ENCODE results near the gene GPR35.

GPR35 gene

DNA sequence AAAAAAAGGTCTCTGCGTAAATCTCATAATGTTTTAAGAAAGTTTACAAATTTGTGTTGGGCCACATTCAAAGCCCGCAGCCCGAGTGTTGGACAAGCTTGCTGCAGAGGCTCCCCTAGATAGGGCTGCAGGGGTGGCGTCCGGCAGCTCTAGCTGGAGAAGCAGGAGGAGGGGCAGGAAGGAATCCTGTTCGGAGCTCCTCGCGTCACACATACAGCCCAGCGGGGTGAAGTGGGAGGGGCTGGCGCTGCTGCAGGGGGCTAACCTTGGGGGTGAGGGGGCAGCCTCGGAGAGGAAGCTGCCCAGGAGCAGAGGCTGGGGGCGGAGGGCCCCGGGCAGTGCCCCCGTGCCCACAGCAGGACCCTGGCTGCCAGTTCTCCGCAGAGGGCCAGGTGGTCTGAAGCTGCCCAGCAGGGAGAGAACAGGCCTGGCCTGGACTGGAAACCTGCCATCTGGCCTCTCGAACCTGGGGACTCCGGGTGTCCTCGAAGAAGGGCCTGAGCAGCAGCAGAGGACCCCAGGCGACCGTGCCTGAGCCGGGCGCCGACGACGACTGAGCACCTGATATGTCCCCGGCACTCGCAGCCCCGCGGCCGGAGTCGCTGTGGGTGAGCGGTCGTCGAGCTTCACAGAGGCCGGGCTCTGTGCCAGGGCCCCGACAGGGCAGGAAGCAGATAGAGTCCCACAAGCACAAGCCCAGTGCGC is 2.6 kb upstream of the GPR35 start:
- in situ Hi-C loops (cut with MboI; ENCODE audit: low sequenced_read_pairs) = no loop called here

DNA sequence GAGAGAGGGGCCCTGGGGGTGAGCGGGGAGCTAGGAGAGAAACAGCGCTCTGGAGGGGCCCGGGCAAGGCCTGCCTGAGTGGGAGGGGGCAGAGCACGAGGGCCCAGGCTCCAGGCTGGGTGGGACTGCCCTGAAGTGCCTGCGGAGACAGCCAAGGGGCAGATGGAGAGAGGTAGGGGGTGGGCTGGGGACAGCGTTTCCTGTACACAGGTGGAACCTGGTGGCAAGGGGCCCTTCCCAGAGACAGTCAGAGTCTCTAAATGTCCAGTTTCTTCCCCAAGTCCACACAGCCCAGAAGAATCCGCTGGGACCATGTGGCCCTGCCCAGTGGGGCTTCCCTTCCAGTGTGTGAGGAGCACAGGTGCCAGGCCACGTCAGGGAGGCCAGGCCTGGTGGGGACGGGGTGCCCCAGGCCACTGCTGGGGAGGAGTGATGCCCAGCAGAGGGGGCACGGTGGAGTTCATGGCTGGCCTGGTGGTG is 1.7 kb upstream of the GPR35 start:
- in situ Hi-C loops (cut with MboI; ENCODE audit: low sequenced_read_pairs) = no loop called here

GRCh38 chr2:240624011-240624949 is 1.0 kb upstream of the GPR35 start:
- in situ Hi-C loops (cut with MboI; ENCODE audit: low sequenced_read_pairs) = no loop called here

- in situ Hi-C loops (cut with MboI; ENCODE audit: low sequenced_read_pairs) = no loop called here
Measured at GRCh38 chr2:240626531-240627300, 1.4 kb downstream of the GPR35 start.

GRCh38 chr2:240627736-240628506 is 2.6 kb downstream of the GPR35 start:
- in situ Hi-C loops (cut with MboI; ENCODE audit: low sequenced_read_pairs) = no loop called here

GRCh38 chr2:240628507-240628807 is 3.2 kb downstream of the GPR35 start:
- in situ Hi-C loops (cut with MboI; ENCODE audit: low sequenced_read_pairs) = no loop called here

DNA sequence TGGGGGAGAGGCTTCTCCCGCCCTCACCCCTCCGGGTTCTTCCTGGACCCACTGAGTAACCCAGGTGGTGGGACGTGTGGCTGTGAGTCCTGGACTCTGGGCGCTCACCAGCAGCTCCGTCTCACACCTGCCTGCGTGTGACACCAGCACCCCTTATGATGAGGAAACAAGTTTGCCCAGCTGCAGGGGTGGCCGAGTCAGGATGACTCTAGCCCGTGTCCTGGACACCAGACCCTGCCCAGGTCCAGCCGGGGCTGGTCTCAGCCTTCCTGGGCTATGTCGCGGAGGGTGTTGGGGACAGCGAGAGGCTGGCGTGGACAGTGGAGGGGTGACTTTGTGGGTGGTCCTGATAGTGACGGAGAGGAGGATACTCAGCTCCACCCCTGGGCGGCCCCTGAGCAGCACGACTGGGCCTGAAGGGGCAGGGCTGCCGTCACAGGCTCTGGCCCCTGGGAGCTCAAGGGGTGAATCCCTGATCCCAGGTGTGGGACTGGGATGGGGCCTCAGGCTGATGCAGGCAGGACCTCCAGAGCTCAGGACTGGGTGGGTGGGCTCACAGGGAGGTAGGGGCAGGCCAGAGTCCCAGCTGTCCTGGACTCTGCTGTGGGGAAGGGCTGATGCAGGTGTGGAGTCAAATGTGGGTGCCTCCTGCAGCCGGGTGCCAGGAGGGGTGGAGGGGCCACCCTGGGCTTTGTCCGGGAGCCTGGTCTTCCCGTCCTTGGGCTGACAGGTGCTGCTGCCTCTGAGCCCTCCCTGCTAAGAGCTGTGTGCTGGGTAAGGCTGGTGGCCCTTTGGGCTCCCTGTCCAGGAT is 3.7 kb downstream of the GPR35 start:
- in situ Hi-C loops (cut with MboI; ENCODE audit: low sequenced_read_pairs) = no loop called here

GRCh38 chr2:240629619-240629967 is 4.3 kb downstream of the GPR35 start:
- in situ Hi-C loops (cut with MboI; ENCODE audit: low sequenced_read_pairs) = no loop called here

DNA sequence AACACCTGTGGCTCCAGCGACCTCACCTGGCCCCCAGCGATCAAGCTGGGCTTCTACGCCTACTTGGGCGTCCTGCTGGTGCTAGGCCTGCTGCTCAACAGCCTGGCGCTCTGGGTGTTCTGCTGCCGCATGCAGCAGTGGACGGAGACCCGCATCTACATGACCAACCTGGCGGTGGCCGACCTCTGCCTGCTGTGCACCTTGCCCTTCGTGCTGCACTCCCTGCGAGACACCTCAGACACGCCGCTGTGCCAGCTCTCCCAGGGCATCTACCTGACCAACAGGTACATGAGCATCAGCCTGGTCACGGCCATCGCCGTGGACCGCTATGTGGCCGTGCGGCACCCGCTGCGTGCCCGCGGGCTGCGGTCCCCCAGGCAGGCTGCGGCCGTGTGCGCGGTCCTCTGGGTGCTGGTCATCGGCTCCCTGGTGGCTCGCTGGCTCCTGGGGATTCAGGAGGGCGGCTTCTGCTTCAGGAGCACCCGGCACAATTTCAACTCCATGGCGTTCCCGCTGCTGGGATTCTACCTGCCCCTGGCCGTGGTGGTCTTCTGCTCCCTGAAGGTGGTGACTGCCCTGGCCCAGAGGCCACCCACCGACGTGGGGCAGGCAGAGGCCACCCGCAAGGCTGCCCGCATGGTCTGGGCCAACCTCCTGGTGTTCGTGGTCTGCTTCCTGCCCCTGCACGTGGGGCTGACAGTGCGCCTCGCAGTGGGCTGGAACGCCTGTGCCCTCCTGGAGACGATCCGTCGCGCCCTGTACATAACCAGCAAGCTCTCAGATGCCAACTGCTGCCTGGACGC is 4.9 kb downstream of the GPR35 start:
- in situ Hi-C loops (cut with MboI; ENCODE audit: low sequenced_read_pairs) = no loop called here

DNA sequence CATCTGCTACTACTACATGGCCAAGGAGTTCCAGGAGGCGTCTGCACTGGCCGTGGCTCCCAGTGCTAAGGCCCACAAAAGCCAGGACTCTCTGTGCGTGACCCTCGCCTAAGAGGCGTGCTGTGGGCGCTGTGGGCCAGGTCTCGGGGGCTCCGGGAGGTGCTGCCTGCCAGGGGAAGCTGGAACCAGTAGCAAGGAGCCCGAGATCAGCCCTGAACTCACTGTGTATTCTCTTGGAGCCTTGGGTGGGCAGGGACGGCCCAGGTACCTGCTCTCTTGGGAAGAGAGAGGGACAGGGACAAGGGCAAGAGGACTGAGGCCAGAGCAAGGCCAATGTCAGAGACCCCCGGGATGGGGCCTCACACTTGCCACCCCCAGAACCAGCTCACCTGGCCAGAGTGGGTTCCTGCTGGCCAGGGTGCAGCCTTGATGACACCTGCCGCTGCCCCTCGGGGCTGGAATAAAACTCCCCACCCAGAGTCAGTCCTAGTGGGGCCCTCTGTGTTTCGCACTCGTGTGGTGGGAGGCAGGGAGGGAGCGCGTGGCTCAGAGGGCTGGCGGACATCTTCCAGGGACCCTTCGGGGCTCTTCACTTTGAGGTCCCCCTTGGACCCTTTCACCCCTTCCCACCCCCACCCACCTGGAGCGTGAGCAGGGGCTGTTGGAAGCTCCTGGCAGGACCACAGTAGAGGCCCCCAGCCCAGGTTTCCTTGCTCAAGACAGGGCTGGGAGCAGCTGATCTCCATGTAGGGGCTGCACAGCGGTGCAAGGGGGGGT is 5.7 kb downstream of the GPR35 start:
- in situ Hi-C loops (cut with MboI; ENCODE audit: low sequenced_read_pairs) = no loop called here

- in situ Hi-C loops (cut with MboI; ENCODE audit: low sequenced_read_pairs) = no loop called here
Measured at GRCh38 chr2:240631548-240632305, 6.4 kb downstream of the GPR35 start.

DNA sequence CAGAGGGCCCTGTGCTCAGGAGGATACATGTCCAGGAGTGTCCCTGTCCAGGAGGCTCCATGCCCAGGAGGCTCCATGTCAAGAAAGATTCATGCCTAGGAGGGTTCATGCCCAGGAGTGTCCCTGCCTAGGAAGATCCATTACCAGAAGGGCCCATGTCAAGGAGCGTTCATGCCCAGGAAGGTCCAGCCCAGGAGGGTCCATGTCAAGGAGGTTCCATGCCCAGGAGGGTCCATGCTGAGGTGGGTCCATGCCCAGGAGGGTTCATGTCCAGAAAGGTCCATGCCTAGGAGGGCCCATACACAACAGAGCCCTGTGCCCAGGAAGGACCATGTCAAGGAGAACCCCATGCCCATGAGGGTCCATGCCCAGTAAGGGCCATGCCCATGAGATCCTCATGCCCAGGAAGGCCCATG is 7.0 kb downstream of the GPR35 start:
- in situ Hi-C loops (cut with MboI; ENCODE audit: low sequenced_read_pairs) = no loop called here

GRCh38 chr2:240635121-240635997 is 10.1 kb downstream of the GPR35 start:
- in situ Hi-C loops (cut with MboI; ENCODE audit: low sequenced_read_pairs) = no loop called here

DNA sequence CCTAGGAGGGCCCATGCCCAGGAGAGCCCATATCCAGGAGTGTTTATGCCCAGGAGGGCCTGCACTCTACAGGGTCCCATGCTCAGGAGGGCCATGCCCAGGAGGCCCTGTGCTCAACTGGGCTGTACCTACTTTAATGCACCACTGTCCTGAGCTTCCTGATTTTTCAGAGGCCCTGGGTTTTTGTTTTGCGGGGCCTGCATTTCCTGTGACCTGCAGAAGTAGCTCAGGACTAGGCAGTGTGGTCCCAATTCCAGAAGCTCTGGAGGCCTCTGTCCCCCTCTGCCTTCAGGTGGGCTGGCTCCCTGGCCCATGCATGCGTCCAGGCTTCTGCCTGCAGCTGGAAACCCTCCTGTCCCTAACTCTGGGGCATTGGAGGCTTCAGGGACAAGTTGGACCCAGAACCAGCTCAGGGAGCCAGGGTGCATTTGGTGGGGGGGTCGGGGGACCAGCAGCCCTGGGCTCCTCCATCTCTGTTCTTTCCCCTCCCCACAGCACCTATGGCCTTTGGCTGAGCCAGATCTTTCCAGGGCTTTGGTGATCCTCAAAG is 10.8 kb downstream of the GPR35 start:
- in situ Hi-C loops (cut with MboI; ENCODE audit: low sequenced_read_pairs) = no loop called here

DNA sequence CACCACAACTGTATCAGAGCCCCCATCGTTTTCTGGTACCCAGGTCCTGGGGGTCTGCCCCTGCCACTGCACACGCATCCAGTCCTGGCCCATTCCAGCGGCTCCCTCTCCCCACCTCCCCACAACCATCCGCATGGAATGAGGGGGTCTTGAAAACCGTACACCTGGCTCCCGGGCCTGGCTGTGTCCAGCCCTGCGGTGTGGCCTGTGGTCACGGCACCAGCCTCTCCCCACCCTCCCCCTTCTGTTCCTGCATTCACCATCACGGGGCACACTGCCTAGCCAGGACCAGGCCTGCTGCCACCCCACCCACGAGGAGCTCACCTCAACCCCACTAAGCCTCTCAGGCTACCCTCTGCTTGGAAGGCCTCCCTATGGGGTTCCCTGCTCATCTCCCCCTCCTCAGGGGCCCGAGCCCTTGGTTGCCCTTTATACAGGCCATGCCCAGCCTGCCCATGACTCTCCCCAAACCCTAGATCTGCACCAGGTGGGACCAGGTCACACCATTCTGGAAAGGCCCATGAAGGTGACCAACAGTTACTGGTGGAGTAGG is 11.4 kb downstream of the GPR35 start:
- in situ Hi-C loops (cut with MboI; ENCODE audit: low sequenced_read_pairs) = no loop called here

All from HL-60/S4 treated with phorbol 12-myristate 13-acetate at 8.2 ng/mL for 4 days and 3 days (cell line).